Measurements from ENCODE around the gene STEAP3.

STEAP3 gene

DNA sequence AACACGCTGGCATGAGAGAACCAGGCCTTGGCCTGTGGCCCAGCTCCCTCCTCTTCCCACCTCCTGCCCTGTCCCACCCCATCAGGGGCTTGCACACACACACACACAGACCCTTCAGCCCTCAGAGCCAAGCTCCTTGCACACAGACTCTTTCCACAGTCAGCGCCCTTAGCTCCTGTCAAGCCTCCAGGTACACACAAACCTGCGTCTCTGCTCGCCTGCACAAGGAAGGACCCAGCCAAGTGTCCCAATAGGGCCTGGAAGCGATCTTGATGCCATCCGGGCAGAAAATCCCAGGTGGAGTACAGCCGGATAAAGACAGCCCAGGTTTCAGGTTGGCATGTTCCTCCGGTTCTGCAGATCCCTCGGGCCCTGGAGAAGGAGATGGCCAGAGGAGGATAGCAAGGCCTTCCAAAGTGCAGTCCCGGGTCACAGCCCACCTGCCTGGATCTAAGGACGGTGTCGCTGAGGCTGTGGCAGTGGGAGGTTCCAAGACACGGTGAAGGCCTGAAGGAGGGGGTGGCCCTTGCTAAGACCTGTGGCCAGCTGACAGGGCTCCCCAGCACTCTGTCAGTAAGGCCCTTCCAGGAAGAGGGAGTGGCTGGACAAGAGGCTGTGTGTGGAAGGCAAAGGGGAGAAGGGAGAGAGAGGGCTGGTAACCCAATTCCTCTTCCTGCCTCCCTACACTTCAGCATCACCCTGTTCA is 18.5 kb upstream of the STEAP3 start:
- in situ Hi-C loops (cut with MboI; ENCODE audit: low pct_unique_long_range_greater_than_20kb, low sequenced_read_pairs, unreplicated experiment), result no loop called here
- DNase-seq (ENCODE audit: low spot score), result no peak
- TF ChIP-seq, protein P1, sequence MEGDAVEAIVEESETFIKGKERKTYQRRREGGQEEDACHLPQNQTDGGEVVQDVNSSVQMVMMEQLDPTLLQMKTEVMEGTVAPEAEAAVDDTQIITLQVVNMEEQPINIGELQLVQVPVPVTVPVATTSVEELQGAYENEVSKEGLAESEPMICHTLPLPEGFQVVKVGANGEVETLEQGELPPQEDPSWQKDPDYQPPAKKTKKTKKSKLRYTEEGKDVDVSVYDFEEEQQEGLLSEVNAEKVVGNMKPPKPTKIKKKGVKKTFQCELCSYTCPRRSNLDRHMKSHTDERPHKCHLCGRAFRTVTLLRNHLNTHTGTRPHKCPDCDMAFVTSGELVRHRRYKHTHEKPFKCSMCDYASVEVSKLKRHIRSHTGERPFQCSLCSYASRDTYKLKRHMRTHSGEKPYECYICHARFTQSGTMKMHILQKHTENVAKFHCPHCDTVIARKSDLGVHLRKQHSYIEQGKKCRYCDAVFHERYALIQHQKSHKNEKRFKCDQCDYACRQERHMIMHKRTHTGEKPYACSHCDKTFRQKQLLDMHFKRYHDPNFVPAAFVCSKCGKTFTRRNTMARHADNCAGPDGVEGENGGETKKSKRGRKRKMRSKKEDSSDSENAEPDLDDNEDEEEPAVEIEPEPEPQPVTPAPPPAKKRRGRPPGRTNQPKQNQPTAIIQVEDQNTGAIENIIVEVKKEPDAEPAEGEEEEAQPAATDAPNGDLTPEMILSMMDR (IDR thresholded peaks at IDR 0.05; ENCODE audit: extremely low read depth, insufficient read depth, missing control alignments), result no peak

DNA sequence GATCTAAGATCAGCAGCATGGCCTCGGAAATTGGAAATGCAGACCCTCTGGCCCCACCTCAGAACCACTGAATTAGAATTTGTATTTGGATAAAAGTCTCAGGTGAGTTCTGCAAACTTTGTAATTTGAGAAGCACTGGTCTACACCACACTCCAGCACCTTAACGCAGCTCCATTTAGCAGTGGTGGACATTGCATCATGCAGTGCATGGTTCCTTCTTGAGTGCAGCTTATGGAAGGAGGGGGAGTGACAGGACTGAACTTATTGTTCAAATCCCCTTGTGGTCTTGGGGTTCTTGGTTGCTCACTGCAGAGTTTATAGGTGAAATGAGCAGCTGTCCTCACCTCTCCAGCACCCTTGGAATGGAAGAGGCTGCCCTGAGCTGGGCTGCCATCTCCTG is 17.4 kb upstream of the STEAP3 start:
- TF ChIP-seq, protein P1 (IDR thresholded peaks at IDR 0.05; ENCODE audit: extremely low read depth, insufficient read depth, missing control alignments), result no peak
- in situ Hi-C loops (cut with MboI; ENCODE audit: low pct_unique_long_range_greater_than_20kb, low sequenced_read_pairs, unreplicated experiment), result no loop called here
- no peak for DNase-seq (ENCODE audit: low spot score)

- no peak for DNase-seq (ENCODE audit: low spot score)
- TF ChIP-seq, protein P1 (IDR thresholded peaks at IDR 0.05; ENCODE audit: extremely low read depth, insufficient read depth, missing control alignments), result no peak
- in situ Hi-C loops (cut with MboI; ENCODE audit: low pct_unique_long_range_greater_than_20kb, low sequenced_read_pairs, unreplicated experiment), result no loop called here
Measured at GRCh38 chr2:119207447-119207846, 16.2 kb upstream of the STEAP3 start.

DNA sequence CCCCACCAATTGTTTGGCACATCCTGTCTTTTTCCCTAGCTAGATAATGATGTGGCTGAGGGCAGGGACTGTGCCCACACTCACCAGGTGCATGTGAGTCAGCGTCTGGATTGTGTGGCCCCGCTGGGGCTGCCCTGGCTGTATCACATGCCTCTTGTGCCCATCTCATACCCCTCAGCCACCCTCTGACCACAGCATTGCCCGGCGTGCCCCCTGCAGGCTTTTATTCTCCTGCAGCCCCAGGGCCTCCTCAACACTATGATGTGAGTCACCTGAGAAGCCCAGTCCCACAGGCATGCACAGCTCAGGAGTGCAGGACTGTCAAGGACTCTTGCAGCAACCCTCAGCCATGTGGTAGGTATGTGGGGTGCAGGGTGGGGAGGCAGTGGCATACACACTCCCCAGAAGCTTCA is 14.8 kb upstream of the STEAP3 start:
- TF ChIP-seq, protein P1 (IDR thresholded peaks at IDR 0.05; ENCODE audit: extremely low read depth, insufficient read depth, missing control alignments), result no peak
- in situ Hi-C loops (cut with MboI; ENCODE audit: low pct_unique_long_range_greater_than_20kb, low sequenced_read_pairs, unreplicated experiment), result no loop called here
- no peak for DNase-seq (ENCODE audit: low spot score)

DNA sequence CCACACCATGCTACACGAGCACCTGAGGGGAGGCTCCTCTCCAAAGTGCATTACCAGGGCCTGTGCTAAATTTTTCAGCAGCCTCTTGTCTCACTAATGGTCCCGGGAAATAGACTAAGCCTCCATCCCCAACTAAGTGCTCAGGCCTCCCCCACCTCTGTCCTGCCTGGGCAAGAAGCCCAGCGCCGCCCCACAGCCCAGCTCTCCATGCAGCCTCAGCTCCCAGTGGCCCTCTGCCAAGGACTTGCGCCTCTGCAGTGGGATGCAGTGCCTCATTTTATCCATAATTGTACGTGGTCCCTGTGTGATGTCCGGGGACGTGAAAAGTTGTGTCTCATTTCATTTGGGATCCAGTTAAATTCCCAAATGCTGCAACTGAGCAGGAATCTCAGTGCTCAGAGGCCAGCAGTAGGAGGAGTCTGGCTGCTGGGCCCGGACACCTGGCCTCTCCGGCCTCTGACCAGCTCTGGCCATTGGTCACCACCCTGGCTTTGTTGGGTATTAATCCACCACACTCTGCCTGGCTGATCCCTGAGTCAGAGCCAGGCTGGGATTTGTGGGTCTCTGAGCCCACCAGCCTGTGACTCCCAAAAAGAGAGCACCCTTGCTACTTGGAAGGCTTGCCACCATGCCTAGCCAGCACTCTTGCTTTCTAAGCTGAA is 11.4 kb upstream of the STEAP3 start:
- TF ChIP-seq, protein P1 (IDR thresholded peaks at IDR 0.05; ENCODE audit: extremely low read depth, insufficient read depth, missing control alignments), result no peak
- in situ Hi-C loops (cut with MboI; ENCODE audit: low pct_unique_long_range_greater_than_20kb, low sequenced_read_pairs, unreplicated experiment), result no loop called here
- no peak for DNase-seq (ENCODE audit: low spot score)

DNA sequence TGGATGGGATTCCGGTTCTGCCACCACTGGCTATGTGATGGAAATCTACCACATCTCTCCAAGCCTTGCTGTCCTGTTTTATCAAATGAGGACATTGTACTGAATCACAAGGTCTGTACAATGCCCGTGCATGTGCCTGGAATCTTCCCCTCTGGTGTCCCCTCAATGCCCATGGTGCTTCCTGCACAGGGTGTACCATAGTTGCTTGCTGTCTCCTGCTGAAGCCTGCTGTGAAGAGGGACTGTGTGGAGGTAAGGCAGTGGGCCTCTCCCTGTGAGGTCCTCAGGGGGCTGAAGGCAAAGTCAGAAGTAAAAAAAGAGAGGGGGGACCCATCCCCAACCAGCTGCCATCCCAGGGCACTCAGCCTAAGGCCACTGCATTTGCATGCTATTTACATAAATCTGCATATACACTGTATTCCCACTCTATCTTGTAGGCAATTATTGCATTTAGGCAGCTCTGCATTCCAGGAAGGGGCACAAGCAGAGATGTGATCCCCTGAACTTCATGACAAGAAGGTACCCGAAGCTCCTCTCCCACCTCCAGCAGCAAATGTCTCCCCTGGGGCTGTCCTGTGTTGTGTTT is 9.1 kb upstream of the STEAP3 start:
- TF ChIP-seq, protein P1 (IDR thresholded peaks at IDR 0.05; ENCODE audit: extremely low read depth, insufficient read depth, missing control alignments), result no peak
- no peak for DNase-seq (ENCODE audit: low spot score)
- in situ Hi-C loops (cut with MboI; ENCODE audit: low pct_unique_long_range_greater_than_20kb, low sequenced_read_pairs, unreplicated experiment), result no loop called here

Measured in GM13977 (cell line).